Loucy (cell line): ENCODE results near the gene ZGRF1.
"Not testable (repeated sequence)": the region's sequence is repeated elsewhere in the genome, so short reads cannot be mapped to it uniquely, and the experiment has no call there.

Source experiments
- H2AFZ ChIP-seq: fragments of 200-600 bp; sonication (generic); 2 replicates; pipeline ENCODE4 v1.6.0; 2016; ENCODE audit warnings: antibody characterized with exemption, mild to moderate bottlenecking, low read length, moderate library complexity
- H3F3A ChIP-seq: fragments of 200-600 bp; 2 replicates; pipeline ENCODE4 v1.6.0; 2016; ENCODE audit warnings: antibody characterized with exemption, low read depth, mild to moderate bottlenecking
- H3K27me3 ChIP-seq: fragments of 200-600 bp; sonication (generic); 2 replicates; pipeline ENCODE4 v1.6.1; 2014; ENCODE audit warnings: low read length, mild to moderate bottlenecking; ENCODE audit not compliant: insufficient read depth, poor library complexity, severe bottlenecking
- H3K36me3 ChIP-seq: fragments of 200-600 bp; sonication (generic); 2 replicates; pipeline ENCODE4 v1.6.1; 2016; ENCODE audit warnings: low read length; ENCODE audit not compliant: insufficient read depth
- H3K4me1 ChIP-seq: fragments of 200-600 bp; sonication (generic); 2 replicates; pipeline ENCODE4 v1.5.1; 2014; ENCODE audit warnings: low read length, mild to moderate bottlenecking; ENCODE audit not compliant: insufficient read depth, poor library complexity, severe bottlenecking
- H3K4me2 ChIP-seq: fragments of 200-600 bp; sonication (generic); 2 replicates; pipeline ENCODE4 v1.6.0; 2014; ENCODE audit warnings: antibody characterized with exemption, low read length, low read depth, mild to moderate bottlenecking; ENCODE audit not compliant: poor library complexity, severe bottlenecking
- H3K4me3 ChIP-seq: fragments of 200-600 bp; sonication (generic); 2 replicates; pipeline ENCODE4 v1.5.1; 2014; ENCODE audit warnings: low read length, mild to moderate bottlenecking, mixed read lengths; ENCODE audit not compliant: poor library complexity, severe bottlenecking
- H3K79me2 ChIP-seq: fragments of 200-600 bp; sonication (generic); 2 replicates; pipeline ENCODE4 v1.6.1; 2014; ENCODE audit warnings: low read length; ENCODE audit not compliant: insufficient read depth
- H3K9ac ChIP-seq: fragments of 200-600 bp; sonication (generic); 2 replicates; pipeline ENCODE4 v1.6.0; 2014; ENCODE audit warnings: mild to moderate bottlenecking, low read depth, low read length, moderate library complexity; ENCODE audit not compliant: poor library complexity, severe bottlenecking
- H3K9me2 ChIP-seq: fragments of 200-600 bp; sonication (generic); replicated peaks from 2 replicates; pipeline ENCODE4 v1.6.1; 2016; ENCODE audit warnings: low read depth, low read length, mixed read lengths
- H3K9me3 ChIP-seq: fragments of 200-600 bp; sonication (generic); 2 replicates; pipeline ENCODE4 v1.6.1; 2014; ENCODE audit warnings: mild to moderate bottlenecking, antibody characterized with exemption, low read length, low read depth; ENCODE audit not compliant: insufficient read depth
- H4K20me1 ChIP-seq: fragments of 200-600 bp; sonication (generic); 2 replicates; pipeline ENCODE4 v1.6.0; 2014; ENCODE audit warnings: antibody characterized with exemption, low read length, mild to moderate bottlenecking; ENCODE audit not compliant: insufficient read depth, poor library complexity, severe bottlenecking
- CTCF ChIP-seq: fragments of 200-600 bp; sonication (generic); conservative IDR thresholded peaks from 2 replicates; pipeline ENCODE4 v1.5.1; 2014; ENCODE audit warnings: mild to moderate bottlenecking, antibody characterized with exemption, low read length
- EZH2phosphoT487 ChIP-seq: fragments of 200-600 bp; IDR thresholded peaks from 2 replicates; pipeline ENCODE4 v1.6.1; 2018; ENCODE audit warnings: antibody characterized with exemption, mild to moderate bottlenecking, moderate library complexity, borderline replicate concordance

Gene ZGRF1

GRCh38 chr4:112560084-112560483, 76.6 kb downstream of the ZGRF1 start:
- Histone ChIP-seq H4K20me1 (no peaks in the 10 kb centered on the region), H3K9ac (no peak overlapping the region), H3F3A (no peaks in the 10 kb centered on the region), H3K9me2 (no peaks in the 10 kb centered on the region), H3K27me3 (no peaks in the 10 kb centered on the region), H3K9me3 (0 out of 2 replicates have a peak, but pooled peaks cover 3% of the 10 kb centered on the region), H3K79me2 (no peaks in the 10 kb centered on the region), H3K4me1 (peaks cover 12% of the 10 kb centered on the region), H3K4me2 (no peak overlapping the region), H2AFZ (no peak overlapping the region), H3K36me3 (peaks cover 20% of the 10 kb centered on the region; the same call in 1 of the 2 replicates), H3K4me3 (no peak overlapping the region)
- TF ChIP-seq CTCF = no peak
- no peak for TF ChIP-seq EZH2phosphoT487

- H3K36me3 ChIP-seq = peaks cover 20% of the 10 kb centered on the region; the same call in 1 of the 2 replicates
- H4K20me1 ChIP-seq = no peaks in the 10 kb centered on the region
- no peak overlapping the region for H2AFZ ChIP-seq
- H3F3A ChIP-seq = no peaks in the 10 kb centered on the region
- H3K9me2 ChIP-seq = no peaks in the 10 kb centered on the region
- H3K4me1 ChIP-seq = peaks cover 10% of the 10 kb centered on the region
- H3K27me3 ChIP-seq = no peaks in the 10 kb centered on the region
- H3K9me3 ChIP-seq = no peaks in the 10 kb centered on the region
- no peaks in the 10 kb centered on the region for H3K79me2 ChIP-seq
- no peak overlapping the region for H3K4me2 ChIP-seq
- no peak overlapping the region for H3K4me3 ChIP-seq
- TF ChIP-seq CTCF (no peak), EZH2phosphoT487 (no peak)
- H3K9ac ChIP-seq = no peak overlapping the region
These were observed 77.7 kb downstream of the ZGRF1 start for GRCh38 chr4:112559053-112559452.

- Histone ChIP-seq H3K27me3 (no peaks in the 10 kb centered on the region), H3K9me3 (no peaks in the 10 kb centered on the region)
- TF ChIP-seq EZH2phosphoT487 (no peak), CTCF (no peak)
These were observed 78.9 kb downstream of the ZGRF1 start for GRCh38 chr4:112557676-112558411.

GRCh38 chr4:112554271-112554670, 82.4 kb downstream of the ZGRF1 start:
- H3K9me3 ChIP-seq, H3K9me2 ChIP-seq, H3K4me2 ChIP-seq, H2AFZ ChIP-seq, H3K4me1 ChIP-seq, H3K36me3 ChIP-seq, H3K4me3 ChIP-seq, H3K27me3 ChIP-seq, H3K9ac ChIP-seq, H4K20me1 ChIP-seq, H3F3A ChIP-seq, H3K79me2 ChIP-seq: not testable (repeated sequence)

More at GRCh38 chr4:112557676-112558411, 78.9 kb downstream of the ZGRF1 start:
- H3K36me3 ChIP-seq = peaks cover 20% of the 10 kb centered on the region; the same call in 1 of the 2 replicates
- no peaks in the 10 kb centered on the region for H4K20me1 ChIP-seq
- H3K9ac ChIP-seq = no peak overlapping the region
- peaks cover 3% of the 10 kb centered on the region for H3K4me1 ChIP-seq
- no peak overlapping the region for H3K4me2 ChIP-seq
- no peaks in the 10 kb centered on the region for H3K79me2 ChIP-seq
- no peaks in the 10 kb centered on the region for H3K9me2 ChIP-seq
- no peak overlapping the region for H2AFZ ChIP-seq
- H3K4me3 ChIP-seq = no peak overlapping the region
- H3F3A ChIP-seq = no peaks in the 10 kb centered on the region
